ENCODE results near the gene ALPL. TPM values are rescaled to one million over a fixed set of nuclear protein-coding genes. Genes with fewer than 3 reads are reported as not detected.

The ALPL gene
- total and polyA plus RNA-seq, 4 donors = 3.3 to 93.1 (median 40.7) TPM

GRCh38 chr1:21599402-21599801 lies 90.2 kb downstream of the ALPL start:
- no peak overlapping the region for H3K9ac ChIP-seq (ENCODE audit: low read depth in 1 of 2, low read length in 2 of 2)
- no peaks in the 10 kb centered on the region for H3K4me1 ChIP-seq (ENCODE audit: control insufficient read depth in 4 of 4, insufficient read depth in 4 of 4, low read length in 3 of 4)
- 93% methylated on average over 15 of the region's 15 CpGs for WGBS
- peaks cover 0 to 4% (median 3%) of the 10 kb centered on the region in 4 donors for H3K36me3 ChIP-seq (ENCODE audit: control insufficient read depth in 4 of 4, insufficient read depth in 3 of 4, low read depth in 1 of 4, low read length in 3 of 4)
- H3K27ac ChIP-seq (ENCODE audit: low read depth in 1 of 2, low read length in 2 of 2) = no peak overlapping the region
- no peak for DNase-seq (ENCODE audit: low spot score)
- no peak for TF ChIP-seq HNF4G (IDR thresholded peaks at IDR 0.05)
- TF ChIP-seq SP1 (IDR thresholded peaks at IDR 0.05) = no peak
- TF ChIP-seq, protein P1, sequence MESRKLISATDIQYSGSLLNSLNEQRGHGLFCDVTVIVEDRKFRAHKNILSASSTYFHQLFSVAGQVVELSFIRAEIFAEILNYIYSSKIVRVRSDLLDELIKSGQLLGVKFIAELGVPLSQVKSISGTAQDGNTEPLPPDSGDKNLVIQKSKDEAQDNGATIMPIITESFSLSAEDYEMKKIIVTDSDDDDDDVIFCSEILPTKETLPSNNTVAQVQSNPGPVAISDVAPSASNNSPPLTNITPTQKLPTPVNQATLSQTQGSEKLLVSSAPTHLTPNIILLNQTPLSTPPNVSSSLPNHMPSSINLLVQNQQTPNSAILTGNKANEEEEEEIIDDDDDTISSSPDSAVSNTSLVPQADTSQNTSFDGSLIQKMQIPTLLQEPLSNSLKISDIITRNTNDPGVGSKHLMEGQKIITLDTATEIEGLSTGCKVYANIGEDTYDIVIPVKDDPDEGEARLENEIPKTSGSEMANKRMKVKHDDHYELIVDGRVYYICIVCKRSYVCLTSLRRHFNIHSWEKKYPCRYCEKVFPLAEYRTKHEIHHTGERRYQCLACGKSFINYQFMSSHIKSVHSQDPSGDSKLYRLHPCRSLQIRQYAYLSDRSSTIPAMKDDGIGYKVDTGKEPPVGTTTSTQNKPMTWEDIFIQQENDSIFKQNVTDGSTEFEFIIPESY (IDR thresholded peaks at IDR 0.05) = no peak
- no peaks in the 10 kb centered on the region for H3K9me3 ChIP-seq (ENCODE audit: control insufficient read depth in 4 of 4, low read length in 3 of 4)
- no peak overlapping the region for H3K4me3 ChIP-seq (ENCODE audit: low read depth in 1 of 3, low read length in 3 of 3)
- H3K27me3 ChIP-seq (ENCODE audit: control insufficient read depth in 4 of 4, insufficient read depth in 4 of 4, low read length in 3 of 4) = no peaks in the 10 kb centered on the region

- Histone ChIP-seq H3K4me1 (ENCODE audit: control insufficient read depth in 4 of 4, insufficient read depth in 4 of 4, low read length in 3 of 4) (no peaks in the 10 kb centered on the region), H3K27me3 (ENCODE audit: control insufficient read depth in 4 of 4, insufficient read depth in 4 of 4, low read length in 3 of 4) (no peaks in the 10 kb centered on the region), H3K4me3 (ENCODE audit: low read depth in 1 of 3, low read length in 3 of 3) (no peak overlapping the region), H3K27ac (ENCODE audit: low read depth in 1 of 2, low read length in 2 of 2) (no peak overlapping the region), H3K36me3 (ENCODE audit: control insufficient read depth in 4 of 4, insufficient read depth in 3 of 4, low read depth in 1 of 4, low read length in 3 of 4) (peaks cover 0 to 2% (median 1%) of the 10 kb centered on the region in 4 donors), H3K9me3 (ENCODE audit: control insufficient read depth in 4 of 4, low read length in 3 of 4) (no peaks in the 10 kb centered on the region), H3K9ac (ENCODE audit: low read depth in 1 of 2, low read length in 2 of 2) (no peak overlapping the region)
- 92% methylated on average over 30 of the region's 30 CpGs for WGBS
- no peak for DNase-seq (ENCODE audit: low spot score)
- no peak for TF ChIP-seq SP1 (IDR thresholded peaks at IDR 0.05)
- no peak for TF ChIP-seq GABPA (IDR thresholded peaks at IDR 0.05 in 1 of 2, conservative IDR thresholded peaks at IDR 0.05 in 1 of 2)
- no peak for TF ChIP-seq RXRA (IDR thresholded peaks at IDR 0.05)
- TF ChIP-seq, protein P1 (IDR thresholded peaks at IDR 0.05) = no peak
- no peak for TF ChIP-seq FOXA2 (IDR thresholded peaks at IDR 0.05)
- no peak for TF ChIP-seq HNF4G (IDR thresholded peaks at IDR 0.05)
- TF ChIP-seq YY1 (IDR thresholded peaks at IDR 0.05) = no peak
- no peak for TF ChIP-seq NR2F2 (IDR thresholded peaks at IDR 0.05)
- TF ChIP-seq TAF1 (conservative IDR thresholded peaks at IDR 0.05) = no peak
- no peak for TF ChIP-seq HNF4A (conservative IDR thresholded peaks at IDR 0.05)
- TF ChIP-seq MAX (IDR thresholded peaks at IDR 0.05) = no peak
- TF ChIP-seq, protein P2, sequence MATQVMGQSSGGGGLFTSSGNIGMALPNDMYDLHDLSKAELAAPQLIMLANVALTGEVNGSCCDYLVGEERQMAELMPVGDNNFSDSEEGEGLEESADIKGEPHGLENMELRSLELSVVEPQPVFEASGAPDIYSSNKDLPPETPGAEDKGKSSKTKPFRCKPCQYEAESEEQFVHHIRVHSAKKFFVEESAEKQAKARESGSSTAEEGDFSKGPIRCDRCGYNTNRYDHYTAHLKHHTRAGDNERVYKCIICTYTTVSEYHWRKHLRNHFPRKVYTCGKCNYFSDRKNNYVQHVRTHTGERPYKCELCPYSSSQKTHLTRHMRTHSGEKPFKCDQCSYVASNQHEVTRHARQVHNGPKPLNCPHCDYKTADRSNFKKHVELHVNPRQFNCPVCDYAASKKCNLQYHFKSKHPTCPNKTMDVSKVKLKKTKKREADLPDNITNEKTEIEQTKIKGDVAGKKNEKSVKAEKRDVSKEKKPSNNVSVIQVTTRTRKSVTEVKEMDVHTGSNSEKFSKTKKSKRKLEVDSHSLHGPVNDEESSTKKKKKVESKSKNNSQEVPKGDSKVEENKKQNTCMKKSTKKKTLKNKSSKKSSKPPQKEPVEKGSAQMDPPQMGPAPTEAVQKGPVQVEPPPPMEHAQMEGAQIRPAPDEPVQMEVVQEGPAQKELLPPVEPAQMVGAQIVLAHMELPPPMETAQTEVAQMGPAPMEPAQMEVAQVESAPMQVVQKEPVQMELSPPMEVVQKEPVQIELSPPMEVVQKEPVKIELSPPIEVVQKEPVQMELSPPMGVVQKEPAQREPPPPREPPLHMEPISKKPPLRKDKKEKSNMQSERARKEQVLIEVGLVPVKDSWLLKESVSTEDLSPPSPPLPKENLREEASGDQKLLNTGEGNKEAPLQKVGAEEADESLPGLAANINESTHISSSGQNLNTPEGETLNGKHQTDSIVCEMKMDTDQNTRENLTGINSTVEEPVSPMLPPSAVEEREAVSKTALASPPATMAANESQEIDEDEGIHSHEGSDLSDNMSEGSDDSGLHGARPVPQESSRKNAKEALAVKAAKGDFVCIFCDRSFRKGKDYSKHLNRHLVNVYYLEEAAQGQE (IDR thresholded peaks at IDR 0.05) = no peak
- no peak for TF ChIP-seq FOXA1 (IDR thresholded peaks at IDR 0.05)
Measured at GRCh38 chr1:21601278-21602048, 92.2 kb downstream of the ALPL start.

All from liver (tissue), 9 donors.